HG02763 (cell line): ENCODE data around the gene TENT5D.
"Not testable (repeated sequence)": the region's sequence is repeated elsewhere in the genome, so short reads cannot be mapped to it uniquely, and the experiment has no call there.

Experiments used
- ATAC-seq: cut with Tn5 transposase; IDR thresholded peaks from one replicate; pipeline ENCODE4 v1.9.1; 2021; ENCODE audit warnings: mild to moderate bottlenecking, moderate library complexity; ENCODE audit not compliant: unreplicated experiment

TENT5D gene

GRCh38 chrX:80420147-80420546 lies at the start of gene TENT5D:
TSS of gene TENT5D (plus strand) at chrX:80420447. CDS start at chrX:80442540, 22,093 bp downstream.
- no peak for ATAC-seq

GRCh38 chrX:80385651-80386050 lies 34.6 kb upstream of the TENT5D start:
- not testable (repeated sequence) for ATAC-seq

DNA sequence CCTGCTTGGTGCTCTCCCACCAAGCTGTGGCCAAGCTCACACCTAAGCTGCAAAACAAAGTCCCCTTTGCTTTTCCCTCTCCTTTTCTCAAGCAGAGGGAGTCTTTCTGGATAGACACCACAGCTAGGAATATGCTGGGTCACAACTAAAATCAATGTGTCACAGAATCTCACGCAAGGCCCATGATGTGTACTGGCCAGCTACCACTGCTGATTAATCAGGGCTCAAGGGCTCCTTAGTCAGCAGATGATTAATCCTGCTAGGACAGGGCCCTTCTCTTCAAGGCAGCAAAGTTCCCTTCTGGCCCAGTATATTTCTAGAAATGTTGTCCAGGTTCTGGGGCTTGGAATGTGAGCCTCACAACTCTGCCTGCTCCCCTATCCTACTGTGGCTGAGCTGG lies 32.0 kb upstream of the TENT5D start:
- no peak for ATAC-seq

DNA sequence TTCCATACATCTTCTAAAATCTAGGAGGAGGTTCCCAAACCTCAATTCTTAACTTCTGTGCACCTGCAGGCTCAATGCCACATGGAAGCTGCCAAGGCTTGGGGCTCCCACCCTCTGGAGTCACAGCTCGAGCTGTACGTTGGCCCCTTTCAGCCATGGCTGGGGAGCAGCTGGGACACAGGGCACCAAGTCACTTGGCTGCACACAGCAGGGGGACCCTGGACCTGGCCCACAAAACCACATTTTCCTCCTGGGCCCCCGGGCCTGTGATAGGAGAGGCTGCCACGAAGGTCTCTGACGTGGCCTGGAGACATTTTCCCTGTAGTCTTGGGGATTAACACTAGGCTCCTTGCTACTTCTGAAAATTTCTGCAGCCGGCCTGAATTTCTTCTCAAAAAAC lies 8.2 kb upstream of the TENT5D start:
- ATAC-seq: no peak

GRCh38 chrX:80423000-80423399 lies 2.8 kb downstream of the TENT5D start:
- ATAC-seq: no peak

DNA sequence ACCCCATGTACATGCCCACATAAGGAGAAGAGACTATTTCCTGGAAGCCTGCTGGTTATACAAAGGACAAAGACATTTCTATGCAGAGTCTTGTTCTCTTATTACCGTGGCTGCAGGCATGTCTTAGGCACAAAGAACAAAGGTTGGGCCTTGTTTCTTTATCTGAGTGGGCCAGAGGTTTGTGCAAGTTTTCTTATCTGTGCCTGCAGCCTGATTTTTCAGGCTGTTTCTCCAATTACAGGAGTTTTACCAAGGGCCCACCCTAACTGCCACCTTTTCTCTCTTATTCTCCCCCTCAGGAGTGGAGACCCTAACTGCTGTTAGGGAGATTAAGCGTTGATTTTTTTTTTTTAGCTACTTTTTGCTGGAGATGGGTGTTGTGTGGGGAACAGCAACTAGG lies 3.5 kb downstream of the TENT5D start:
- no peak for ATAC-seq

DNA sequence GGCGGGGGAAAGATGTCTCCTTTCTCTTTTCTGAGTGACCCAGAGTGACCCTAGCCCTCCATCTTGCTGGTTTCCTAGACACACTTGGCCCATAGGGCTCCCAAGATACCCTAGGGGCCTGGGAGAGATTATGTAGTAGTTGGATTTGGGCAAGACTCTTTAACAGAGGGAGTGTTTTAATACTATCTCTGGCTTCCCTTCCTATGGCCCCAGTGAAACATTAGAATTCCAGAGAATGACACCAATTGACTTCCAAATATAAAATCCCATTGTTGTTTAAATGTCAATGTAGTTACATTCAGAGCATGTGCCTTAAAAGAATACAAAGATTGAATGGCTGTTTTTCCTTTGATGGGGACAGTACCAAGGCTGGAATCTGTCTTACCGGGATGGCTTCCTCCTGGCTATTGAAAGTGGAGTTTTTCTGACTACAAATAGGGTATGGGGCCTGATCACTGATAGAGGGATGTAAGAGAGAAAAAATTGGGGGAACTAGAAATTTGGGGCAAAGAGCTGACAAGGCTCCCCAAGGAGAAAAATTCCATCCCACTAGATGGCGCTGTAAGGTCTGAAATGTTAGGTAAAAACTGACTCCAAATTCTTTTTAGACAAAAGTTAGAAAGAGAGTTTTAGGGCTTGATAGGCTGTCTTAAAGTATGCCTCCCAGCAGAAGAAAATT lies 10.7 kb downstream of the TENT5D start:
- no peak for ATAC-seq

GRCh38 chrX:80431505-80431832 lies 11.2 kb downstream of the TENT5D start:
- ATAC-seq: no peak

DNA sequence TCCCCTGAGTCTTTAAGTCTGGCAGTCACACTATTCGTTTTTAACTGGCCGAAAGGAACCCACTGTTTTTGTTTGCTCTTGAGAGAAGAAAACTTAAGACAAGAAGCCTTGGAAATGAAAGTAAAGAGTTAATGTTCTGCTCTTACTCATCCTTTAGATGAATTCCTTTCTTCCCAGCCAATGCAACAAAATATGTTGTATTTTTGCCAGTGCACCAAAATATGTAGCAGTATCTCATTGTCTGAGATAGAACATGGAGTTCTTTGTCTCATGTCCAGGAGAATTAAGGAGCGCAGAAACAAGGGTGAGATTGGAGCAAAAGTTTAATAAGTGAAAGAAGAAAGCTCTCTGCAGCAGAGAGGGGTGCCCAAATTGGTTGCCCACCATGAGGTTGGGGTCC lies 12.2 kb downstream of the TENT5D start:
- ATAC-seq: no peak

- no peak for ATAC-seq
These were observed 12.6 kb downstream of the TENT5D start for GRCh38 chrX:80432863-80433262.

GRCh38 chrX:80468166-80468565 lies 47.9 kb downstream of the TENT5D start:
- not testable (repeated sequence) for ATAC-seq

DNA sequence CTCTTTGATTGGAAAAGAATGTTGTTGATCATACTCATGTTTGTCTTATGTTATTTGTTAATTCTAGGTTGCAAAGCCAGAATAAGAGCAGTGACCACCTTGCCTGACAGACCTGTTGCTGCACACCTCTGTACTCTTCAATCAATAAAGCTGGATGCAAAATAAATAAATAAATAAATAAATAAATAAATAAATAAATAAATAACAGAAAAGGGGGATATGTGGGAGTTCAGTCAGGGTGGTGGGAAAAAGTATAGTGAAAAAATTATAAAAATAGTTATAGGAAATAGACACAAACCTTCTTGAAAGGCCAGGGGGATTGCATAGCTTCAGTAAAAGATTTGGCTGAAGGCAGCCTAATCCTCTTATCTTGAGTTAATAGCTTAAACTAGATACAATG lies 51.3 kb downstream of the TENT5D start:
- ATAC-seq: no peak

- no peak for ATAC-seq
These were observed 65.3 kb downstream of the TENT5D start for GRCh38 chrX:80485543-80485942.

- ATAC-seq: no peak
These were observed 66.1 kb downstream of the TENT5D start for GRCh38 chrX:80486299-80486698.

GRCh38 chrX:80489166-80489565 lies 68.9 kb downstream of the TENT5D start:
- no peak for ATAC-seq
